Ectodermal cell (in vitro differentiated cells): ENCODE measurements around the gene PAM.

Experiments used
- H3K27ac ChIP-seq: 2 replicates; pipeline ENCODE4 v1.7.0; 2013; ENCODE audit warnings: mild to moderate bottlenecking, low read depth, low read length; ENCODE audit not compliant: insufficient read depth, poor library complexity, severe bottlenecking
- H3K27me3 ChIP-seq: 2 replicates; pipeline ENCODE4 v1.7.0; 2013; ENCODE audit warnings: mild to moderate bottlenecking, low read length; ENCODE audit not compliant: insufficient read depth, control insufficient read depth, poor library complexity, severe bottlenecking
- H3K36me3 ChIP-seq: one replicate; pipeline ENCODE4 v1.7.0; 2013; ENCODE audit warnings: low read length; ENCODE audit not compliant: control insufficient read depth, insufficient read depth
- H3K4me1 ChIP-seq: one replicate; pipeline ENCODE4 v1.7.0; 2013; ENCODE audit warnings: low read length; ENCODE audit not compliant: control insufficient read depth, insufficient read depth
- H3K4me3 ChIP-seq: 2 replicates; pipeline ENCODE4 v1.7.0; 2013; ENCODE audit warnings: low read depth, low read length, control low read depth; ENCODE audit not compliant: insufficient read depth
- H3K9me3 ChIP-seq: 2 replicates; pipeline ENCODE4 v1.7.0; 2013; ENCODE audit warnings: mild to moderate bottlenecking, low read length, moderate library complexity; ENCODE audit not compliant: control insufficient read depth
- WGBS, 2 experiments: methylation state at CpG; one replicate each; pipeline ENCODE4 v1.1.7; 2013; ENCODE audit warnings: missing lambda C conversion rate in 2 of 2; 5-methylcytosine and 5-hydroxymethylcytosine counted together

The PAM gene

GRCh38 chr5:102823441-102823874, 68.4 kb downstream of the PAM start:
- H3K27me3 ChIP-seq = no peaks in the 10 kb centered on the region
- WGBS, 2 experiments = 60 to 94% methylated on average over 1 of the region's 1 CpG
- no peak overlapping the region for H3K4me3 ChIP-seq
- H3K36me3 ChIP-seq = no peaks in the 10 kb centered on the region
- no peak overlapping the region for H3K27ac ChIP-seq
- no peaks in the 10 kb centered on the region for H3K9me3 ChIP-seq
- H3K4me1 ChIP-seq = no peaks in the 10 kb centered on the region

- no peak overlapping the region for H3K4me3 ChIP-seq
- no peaks in the 10 kb centered on the region for H3K9me3 ChIP-seq
- no peaks in the 10 kb centered on the region for H3K36me3 ChIP-seq
- no peaks in the 10 kb centered on the region for H3K27me3 ChIP-seq
- no peak overlapping the region for H3K27ac ChIP-seq
- H3K4me1 ChIP-seq = no peaks in the 10 kb centered on the region
Observed at GRCh38 chr5:102826629-102827028, 71.5 kb downstream of the PAM start.

GRCh38 chr5:102830241-102830640, 75.1 kb downstream of the PAM start:
- no peak overlapping the region for H3K27ac ChIP-seq
- no peaks in the 10 kb centered on the region for H3K9me3 ChIP-seq
- WGBS, 2 experiments = 95 to 100% methylated on average over 2 of the region's 2 CpGs

GRCh38 chr5:102832445-102832844, 77.3 kb downstream of the PAM start:
- Histone ChIP-seq H3K4me3 (no peak overlapping the region), H3K27ac (no peak overlapping the region), H3K4me1 (no peaks in the 10 kb centered on the region), H3K9me3 (no peaks in the 10 kb centered on the region), H3K36me3 (no peaks in the 10 kb centered on the region), H3K27me3 (no peaks in the 10 kb centered on the region)

More at GRCh38 chr5:102830241-102830640, 75.1 kb downstream of the PAM start:
- no peak overlapping the region for H3K4me3 ChIP-seq
- no peaks in the 10 kb centered on the region for H3K36me3 ChIP-seq
- H3K27me3 ChIP-seq = no peaks in the 10 kb centered on the region
- no peaks in the 10 kb centered on the region for H3K4me1 ChIP-seq

GRCh38 chr5:102833146-102833545, 78.0 kb downstream of the PAM start:
- 82 to 100% methylated on average over 1 of the region's 1 CpG for WGBS, 2 experiments
- no peaks in the 10 kb centered on the region for H3K4me1 ChIP-seq
- no peak overlapping the region for H3K27ac ChIP-seq
- H3K27me3 ChIP-seq = no peaks in the 10 kb centered on the region
- no peaks in the 10 kb centered on the region for H3K36me3 ChIP-seq
- no peaks in the 10 kb centered on the region for H3K9me3 ChIP-seq
- no peak overlapping the region for H3K4me3 ChIP-seq

GRCh38 chr5:102834438-102834964, 79.4 kb downstream of the PAM start:
- Histone ChIP-seq H3K27me3 (no peaks in the 10 kb centered on the region), H3K4me1 (no peaks in the 10 kb centered on the region), H3K9me3 (no peaks in the 10 kb centered on the region), H3K4me3 (no peak overlapping the region), H3K36me3 (no peaks in the 10 kb centered on the region), H3K27ac (no peak overlapping the region)
- WGBS, 2 experiments = 97 to 98% methylated on average over 1 of the region's 1 CpG

- H3K9me3 ChIP-seq = no peaks in the 10 kb centered on the region
- no peak overlapping the region for H3K27ac ChIP-seq
- H3K4me3 ChIP-seq = no peak overlapping the region
- WGBS, 2 experiments = 97 to 100% methylated on average over 2 of the region's 2 CpGs
- no peaks in the 10 kb centered on the region for H3K4me1 ChIP-seq
- no peaks in the 10 kb centered on the region for H3K27me3 ChIP-seq
- H3K36me3 ChIP-seq = no peaks in the 10 kb centered on the region
Observed at GRCh38 chr5:102835717-102836116, 80.6 kb downstream of the PAM start.

- H3K36me3 ChIP-seq = no peaks in the 10 kb centered on the region
- H3K27me3 ChIP-seq = no peaks in the 10 kb centered on the region
Observed at GRCh38 chr5:102841021-102841420, 85.9 kb downstream of the PAM start.

GRCh38 chr5:102843997-102844396, 88.9 kb downstream of the PAM start:
- 83% methylated on average over 1 of the region's 1 CpG; no CpG with 5 or more reads in 1 of the 2 experiments for WGBS, 2 experiments
- Histone ChIP-seq H3K4me1 (no peaks in the 10 kb centered on the region), H3K36me3 (no peaks in the 10 kb centered on the region), H3K27ac (no peak overlapping the region), H3K4me3 (no peak overlapping the region), H3K9me3 (no peaks in the 10 kb centered on the region), H3K27me3 (no peaks in the 10 kb centered on the region)

More at GRCh38 chr5:102841021-102841420, 85.9 kb downstream of the PAM start:
- no peak overlapping the region for H3K27ac ChIP-seq
- H3K9me3 ChIP-seq = no peaks in the 10 kb centered on the region
- no peaks in the 10 kb centered on the region for H3K4me1 ChIP-seq
- H3K4me3 ChIP-seq = no peak overlapping the region

- 87 to 91% methylated on average over 5 of the region's 5 CpGs for WGBS, 2 experiments
- no peak overlapping the region for H3K27ac ChIP-seq
- no peaks in the 10 kb centered on the region for H3K27me3 ChIP-seq
- no peaks in the 10 kb centered on the region for H3K4me1 ChIP-seq
- no peak overlapping the region for H3K4me3 ChIP-seq
- H3K9me3 ChIP-seq = no peaks in the 10 kb centered on the region
- no peaks in the 10 kb centered on the region for H3K36me3 ChIP-seq
Observed at GRCh38 chr5:102845041-102845440, 89.9 kb downstream of the PAM start.

- H3K27me3 ChIP-seq = no peaks in the 10 kb centered on the region
- H3K4me3 ChIP-seq = no peak overlapping the region
- no peaks in the 10 kb centered on the region for H3K9me3 ChIP-seq
- H3K4me1 ChIP-seq = no peaks in the 10 kb centered on the region
- H3K27ac ChIP-seq = no peak overlapping the region
- 95 to 96% methylated on average over 7 of the region's 7 CpGs for WGBS, 2 experiments
- no peaks in the 10 kb centered on the region for H3K36me3 ChIP-seq
Observed at GRCh38 chr5:102850503-102850902, 95.4 kb downstream of the PAM start.
